Osteocyte (in vitro differentiated cells): ENCODE data around the gene MYOCOS. TPM values are rescaled to one million over a fixed set of nuclear protein-coding genes. Genes with fewer than 3 reads are reported as not detected.
"Not testable (repeated sequence)": the region's sequence is repeated elsewhere in the genome, so short reads cannot be mapped to it uniquely, and the experiment has no call there.

Experiments
- DNase-seq: peaks from one replicate; pipeline ENCODE4 v3.0.0; 2021; ENCODE audit warnings: mixed read lengths; ENCODE audit not compliant: unreplicated experiment; ENCODE audit errors: extremely low spot score
- H3K27ac Mint-ChIP-seq: one replicate; pipeline ENCODE4 v1.8.0; 2021; ENCODE audit warnings: mild to moderate bottlenecking, mixed read lengths; ENCODE audit not compliant: unreplicated experiment
- H3K27me3 Mint-ChIP-seq: one replicate; pipeline ENCODE4 v1.8.0; 2021; ENCODE audit warnings: mixed read lengths; ENCODE audit not compliant: unreplicated experiment
- H3K36me3 Mint-ChIP-seq: one replicate; pipeline ENCODE4 v1.8.0; 2021; ENCODE audit warnings: mixed read lengths; ENCODE audit not compliant: unreplicated experiment
- H3K4me1 Mint-ChIP-seq: one replicate; pipeline ENCODE4 v1.8.0; 2021; ENCODE audit warnings: mixed read lengths; ENCODE audit not compliant: unreplicated experiment
- H3K4me3 Mint-ChIP-seq: one replicate; pipeline ENCODE4 v1.8.0; 2021; ENCODE audit warnings: mild to moderate bottlenecking, moderate library complexity, mixed read lengths; ENCODE audit not compliant: unreplicated experiment
- H3K9me3 Mint-ChIP-seq: one replicate; pipeline ENCODE4 v1.8.0; 2021; ENCODE audit warnings: mixed read lengths; ENCODE audit not compliant: unreplicated experiment
- CTCF ChIP-seq: fragments of 200-600 bp; sonication (generic); IDR thresholded peaks from 2 replicates; pipeline ENCODE4 v1.5.0; 2021; ENCODE audit warnings: antibody characterized with exemption, mild to moderate bottlenecking, moderate library complexity
- total RNA-seq: library from RNA; stranded (reverse); gene quantifications from 2 replicates; pipeline ENCODE4 v1.2.1, GENCODE V29; 2021

Gene MYOCOS
- total RNA-seq, 1 donor from 2014 or later, result not detected

GRCh38 chr1:171606402-171606941 is 15.6 kb upstream of the MYOCOS start:
- DNase-seq, result no peak
- Mint-ChIP-seq H3K27ac (no peak overlapping the region), H3K27me3 (no peaks in the 10 kb centered on the region), H3K4me1 (no peaks in the 10 kb centered on the region), H3K36me3 (no peaks in the 10 kb centered on the region), H3K9me3 (no peaks in the 10 kb centered on the region), H3K4me3 (no peak overlapping the region)
- TF ChIP-seq CTCF, result no peak

GRCh38 chr1:171610385-171610784 is 11.7 kb upstream of the MYOCOS start:
- Mint-ChIP-seq H3K36me3 (no peaks in the 10 kb centered on the region), H3K4me3 (no peak overlapping the region), H3K27me3 (no peaks in the 10 kb centered on the region), H3K27ac (no peak overlapping the region), H3K9me3 (no peaks in the 10 kb centered on the region), H3K4me1 (no peaks in the 10 kb centered on the region)
- TF ChIP-seq CTCF, result no peak
- no peak for DNase-seq

GRCh38 chr1:171611306-171611705 is 10.7 kb upstream of the MYOCOS start:
- no peaks in the 10 kb centered on the region for H3K9me3 Mint-ChIP-seq
- no peak for DNase-seq

GRCh38 chr1:171613282-171613681 is 8.8 kb upstream of the MYOCOS start:
- TF ChIP-seq CTCF, result no peak
- no peaks in the 10 kb centered on the region for H3K36me3 Mint-ChIP-seq
- no peaks in the 10 kb centered on the region for H3K4me1 Mint-ChIP-seq
- no peak for DNase-seq
- no peak overlapping the region for H3K4me3 Mint-ChIP-seq
- no peak overlapping the region for H3K27ac Mint-ChIP-seq
- H3K9me3 Mint-ChIP-seq, result no peaks in the 10 kb centered on the region
- H3K27me3 Mint-ChIP-seq, result peaks cover 7% of the 10 kb centered on the region

More at GRCh38 chr1:171611306-171611705, 10.7 kb upstream of the MYOCOS start:
- Mint-ChIP-seq H3K27me3 (no peaks in the 10 kb centered on the region), H3K4me3 (no peak overlapping the region), H3K4me1 (no peaks in the 10 kb centered on the region), H3K27ac (no peak overlapping the region), H3K36me3 (no peaks in the 10 kb centered on the region)
- no peak for TF ChIP-seq CTCF

GRCh38 chr1:171615122-171615906 is 6.7 kb upstream of the MYOCOS start:
- not testable (repeated sequence) for H3K4me1 Mint-ChIP-seq, H3K27ac Mint-ChIP-seq, H3K36me3 Mint-ChIP-seq, DNase-seq, H3K9me3 Mint-ChIP-seq, H3K4me3 Mint-ChIP-seq
- H3K27me3 Mint-ChIP-seq, result peaks cover 17% of the 10 kb centered on the region
